Ovary (tissue), 3 donors: Measurements from ENCODE around the gene RPAP2.

ENCODE experiments used
- CTCF ChIP-seq, 3 donors: fragments of 450-650 bp in 2 of 3; fragments of 200-600 bp in 1 of 3; IDR thresholded peaks; one replicate each; pipeline versions ENCODE4 v1.5.1 to v1.8.0; 2016 to 2022; ENCODE audit warnings: antibody characterized with exemption in 3 of 3, mild to moderate bottlenecking in 1 of 3
- POLR2A ChIP-seq: fragments of 450-650 bp; IDR thresholded peaks from one replicate; pipeline ENCODE4 v1.6.1; 2017; ENCODE audit warnings: antibody characterized with exemption, mild to moderate bottlenecking, moderate library complexity
- donor health status: DM: no; HTN: no; CAD: no.

DNA sequence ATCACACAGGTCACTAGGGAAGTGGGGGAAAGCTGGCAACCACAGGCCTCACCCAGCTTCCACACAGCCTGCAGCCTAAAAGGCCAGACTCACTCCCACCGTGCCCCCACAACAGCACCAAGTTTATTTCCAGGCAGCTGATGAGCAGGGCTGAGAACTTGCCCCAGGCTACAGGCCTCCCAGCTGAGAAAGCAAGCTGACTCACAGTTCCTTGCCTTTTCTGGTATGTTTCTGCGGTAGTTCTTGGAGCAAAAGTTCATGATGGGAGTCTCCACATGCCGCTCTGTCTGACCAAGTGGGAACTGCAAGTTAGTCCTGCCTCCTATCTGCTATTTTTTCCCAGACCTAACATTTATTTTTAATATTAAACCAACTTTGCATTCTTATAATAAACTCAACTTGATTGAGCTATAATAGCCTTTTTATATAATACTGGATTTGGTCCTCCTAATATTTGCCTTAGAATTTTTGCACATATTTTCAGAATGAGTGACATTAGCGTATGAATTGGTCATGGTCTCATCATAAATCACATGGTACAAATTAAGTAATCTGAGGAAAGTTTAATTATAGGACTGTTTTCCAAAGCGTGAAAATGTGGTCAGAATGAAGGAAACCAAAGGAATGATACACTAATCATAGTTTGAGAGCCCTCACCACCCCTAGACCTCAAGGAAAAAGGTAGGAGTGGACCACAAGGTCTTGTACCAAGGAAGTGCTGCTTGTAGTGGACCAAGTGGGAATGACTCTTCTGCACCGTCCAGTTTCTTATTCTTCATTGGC, 30.7 kb downstream of the RPAP2 start:
- no peak for TF ChIP-seq POLR2A
- no peak for TF ChIP-seq CTCF (IDR thresholded peaks at IDR 0.05)
